Fibroblast of the aortic adventitia (primary cell): ENCODE results near the gene LGALS1. TPM values are rescaled to one million over a fixed set of nuclear protein-coding genes. Genes with fewer than 3 reads are reported as not detected.
A peak's percentile ranks its signal among the peaks of the same experiment; 100 is the strongest.

ENCODE experiments used
- DNase-seq: peaks from one replicate; pipeline ENCODE4 v3.0.0-alpha.2; 2010; ENCODE audit warnings: low read depth
- H3K4me3 ChIP-seq: 2 replicates; pipeline ENCODE4 v1.5.1; 2011; ENCODE audit warnings: low read depth, mild to moderate bottlenecking, control low read depth, low read length, moderate library complexity
- CTCF ChIP-seq: IDR thresholded peaks from 2 replicates; pipeline ENCODE4 v1.5.1; 2011; ENCODE audit warnings: mild to moderate bottlenecking, low read length, control low read depth, inconsistent platforms; ENCODE audit not compliant: insufficient read depth
- total RNA-seq: library from RNA; depleted of rRNA; stranded (reverse); fragments of >200 nt; gene quantifications from 2 replicates; pipeline ENCODE4 v1.2.3, GENCODE V29; 2012; ENCODE audit warnings: low replicate concordance

The LGALS1 gene
- total RNA-seq, 1 donor, result 3,846 TPM

DNA sequence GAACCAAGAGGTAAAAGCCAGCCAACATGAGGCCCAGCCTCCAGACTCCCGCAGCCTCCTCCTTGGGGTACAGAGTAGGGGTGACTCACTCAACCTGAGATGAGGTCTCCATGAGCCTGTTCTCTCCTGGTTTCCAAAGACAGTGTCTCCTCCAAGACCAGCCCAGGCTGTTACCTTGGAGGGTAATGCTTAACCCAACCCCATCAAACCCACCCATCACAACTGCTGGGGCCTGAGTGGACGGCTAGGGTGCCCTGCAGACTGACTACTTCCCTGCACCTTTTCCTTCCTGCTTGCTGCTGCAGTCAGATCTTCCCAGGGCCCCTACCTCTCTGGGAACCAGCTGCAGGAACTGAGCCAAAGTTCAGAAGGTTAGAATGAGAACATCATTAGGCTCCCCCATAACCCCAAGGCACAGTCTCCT lies 5.6 kb downstream of the LGALS1 start:
- DNase-seq, result peak; percentile 39
- H3K4me3 ChIP-seq, result no peak overlapping the region
- TF ChIP-seq CTCF, result no peak

- H3K4me3 ChIP-seq, result no peak overlapping the region
- peak; percentile 94 for TF ChIP-seq CTCF
- DNase-seq, result peak; percentile 82
Observed at GRCh38 chr22:37681556-37682049, 6.2 kb downstream of the LGALS1 start.

GRCh38 chr22:37684803-37685615 lies 9.6 kb downstream of the LGALS1 start:
- no peak for DNase-seq
- no peak overlapping the region for H3K4me3 ChIP-seq
- TF ChIP-seq CTCF, result no peak

DNA sequence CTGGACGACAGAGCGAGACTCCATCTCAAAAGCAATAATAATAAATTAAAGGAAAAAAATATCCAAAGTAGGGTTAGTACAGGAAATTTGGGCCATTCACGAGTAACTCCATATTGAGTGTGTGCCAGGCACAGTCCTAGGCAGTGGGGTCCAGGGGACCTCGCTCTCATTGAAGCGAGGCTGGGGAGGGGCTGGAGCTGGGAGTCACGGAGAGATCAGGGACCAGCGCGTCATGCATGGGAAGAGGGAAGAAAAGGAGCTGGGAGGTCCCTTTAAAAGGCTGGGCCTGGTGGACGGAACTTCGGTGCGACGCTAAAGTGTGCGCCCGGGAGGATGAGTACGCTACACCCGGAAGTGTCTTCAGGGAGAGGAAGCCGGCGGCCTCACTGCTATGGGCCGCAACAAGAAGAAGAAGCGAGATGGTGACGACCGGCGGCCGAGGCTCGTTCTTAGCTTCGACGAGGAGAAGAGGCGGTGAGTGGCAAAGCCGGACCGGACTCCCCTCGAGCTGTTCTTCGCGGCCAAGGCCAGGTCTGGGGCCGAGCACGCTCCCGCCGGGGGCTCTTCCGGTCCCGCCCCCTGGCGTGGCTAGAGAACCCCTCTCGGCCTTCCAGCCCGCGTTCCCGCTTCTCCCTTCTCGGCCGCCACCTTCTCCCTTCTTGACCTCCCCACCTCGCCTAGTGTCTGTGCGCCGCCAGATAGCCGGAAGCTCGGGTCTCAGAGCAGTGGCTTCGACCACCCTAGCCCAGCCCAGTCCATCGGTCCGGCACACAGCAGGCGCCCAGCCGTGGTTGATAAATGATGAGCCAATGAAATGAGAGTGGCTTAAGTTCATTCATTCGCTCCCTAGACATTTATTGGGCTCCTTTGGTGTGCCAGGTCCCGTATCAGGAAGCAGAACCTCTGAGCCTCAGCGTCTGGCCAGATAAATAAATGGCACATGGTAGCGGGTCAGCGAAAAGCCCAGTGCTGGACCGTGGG lies 10.9 kb downstream of the LGALS1 start, which contains the start of gene NOL12:
Gene NOL12, plus strand, starts transcription at position 342 of the 981 bp plus-strand sequence. Its CDS starts 50 bp downstream, at position 392.
- H3K4me3 ChIP-seq, result peak within 1 kb of the TSS; percentile 95
- no peak for TF ChIP-seq CTCF
- peak; percentile 90 for DNase-seq

DNA sequence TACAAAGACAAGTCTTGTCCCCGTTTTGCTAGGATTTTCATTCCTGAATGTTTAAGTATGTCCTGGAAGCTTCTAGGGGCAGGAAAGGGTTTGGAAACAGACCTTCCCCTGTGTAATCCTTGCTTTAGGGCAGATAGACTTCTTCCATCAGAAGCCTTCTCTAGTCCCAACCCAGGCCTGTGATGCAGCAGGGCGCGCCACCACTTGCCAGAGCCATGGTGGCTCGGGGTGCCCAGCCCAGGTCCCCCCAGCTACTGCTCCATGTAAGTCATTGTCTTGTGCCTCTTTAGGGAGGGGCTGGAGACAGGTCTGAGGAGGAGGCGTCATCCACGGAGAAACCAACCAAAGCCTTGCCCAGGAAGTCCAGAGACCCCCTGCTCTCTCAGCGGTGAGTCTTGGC lies 15.0 kb downstream of the LGALS1 start:
- no peak for DNase-seq
- H3K4me3 ChIP-seq, result no peak overlapping the region
- no peak for TF ChIP-seq CTCF

- no peak for TF ChIP-seq CTCF
- no peak overlapping the region for H3K4me3 ChIP-seq
- DNase-seq, result no peak
Observed at GRCh38 chr22:37690901-37691504, 15.6 kb downstream of the LGALS1 start.
